ENCODE measurements around the gene FOXP1.
A peak's percentile ranks its signal among the peaks of the same experiment; 100 is the strongest.

Gene FOXP1

GRCh38 chr3:71562938-71563337, 20.6 kb downstream of the FOXP1 start:
- DNase-seq: no peak

GRCh38 chr3:71560665-71561064, 22.9 kb downstream of the FOXP1 start:
- no peak for DNase-seq

GRCh38 chr3:71559578-71560162, 23.9 kb downstream of the FOXP1 start:
- DNase-seq: no peak

- no peak for DNase-seq
Measured at GRCh38 chr3:71559021-71559420, 24.5 kb downstream of the FOXP1 start.

- no peak for DNase-seq
Measured at GRCh38 chr3:71554649-71555048, 28.9 kb downstream of the FOXP1 start.

GRCh38 chr3:71551311-71551919, 32.1 kb downstream of the FOXP1 start:
- DNase-seq: no peak

- DNase-seq: no peak
Measured at GRCh38 chr3:71549951-71550350, 33.6 kb downstream of the FOXP1 start.

GRCh38 chr3:71548705-71549384, 34.7 kb downstream of the FOXP1 start:
- DNase-seq: no peak

- DNase-seq: no peak
Measured at GRCh38 chr3:71547249-71548198, 36.0 kb downstream of the FOXP1 start.

- no peak for DNase-seq
Measured at GRCh38 chr3:71546821-71547220, 36.7 kb downstream of the FOXP1 start.

GRCh38 chr3:71545330-71545729, 38.2 kb downstream of the FOXP1 start:
- no peak for DNase-seq

GRCh38 chr3:71543371-71544016, 40.0 kb downstream of the FOXP1 start:
- DNase-seq: no peak

GRCh38 chr3:71542521-71543370, 40.8 kb downstream of the FOXP1 start:
- DNase-seq: peak; percentile 16

- no peak for DNase-seq
Measured at GRCh38 chr3:71541313-71541712, 42.2 kb downstream of the FOXP1 start.

GRCh38 chr3:71537211-71537611, 46.3 kb downstream of the FOXP1 start:
- no peak for DNase-seq

GRCh38 chr3:71536376-71536965, 47.1 kb downstream of the FOXP1 start:
- no peak for DNase-seq

- DNase-seq: no peak
Measured at GRCh38 chr3:71533588-71533987, 49.9 kb downstream of the FOXP1 start.

GRCh38 chr3:71532639-71533395, 50.7 kb downstream of the FOXP1 start:
- DNase-seq: no peak

- no peak for DNase-seq
Measured at GRCh38 chr3:71530903-71531530, 52.5 kb downstream of the FOXP1 start.

- no peak for DNase-seq
Measured at GRCh38 chr3:71528816-71529215, 54.7 kb downstream of the FOXP1 start.

Measured in NCI-H1105 treated with DMSO at 0.1 percent for 48 hours (cell line).